CD14-positive monocyte (primary cell): ENCODE results near the gene TMEM247. TPM values are rescaled to one million over a fixed set of nuclear protein-coding genes. Genes with fewer than 3 reads are reported as not detected.
A peak's percentile ranks its signal among the peaks of the same experiment; 100 is the strongest.

Source experiments
- DNase-seq, 3 donors: peaks; one replicate each; pipeline ENCODE4 v3.0.0-alpha.2; 2011 to 2022
- H2AFZ ChIP-seq: 2 replicates; pipeline ENCODE4 v1.6.0; 2012; ENCODE audit warnings: mild to moderate bottlenecking, low read depth, low read length, inconsistent platforms; ENCODE audit not compliant: insufficient read depth, poor library complexity, severe bottlenecking
- H3K27ac ChIP-seq, 2 donors: 1 replicate in 1 of 2; 2 replicates in 1 of 2; pipeline ENCODE4 v1.5.1; 2012 to 2013; ENCODE audit warnings: low read length in 2 of 2, control low read depth in 1 of 2, inconsistent platforms in 1 of 2, low read depth in 1 of 2, mild to moderate bottlenecking in 1 of 2
- H3K27me3 ChIP-seq, 2 donors: one replicate each; pipeline versions ENCODE4 v1.6.0 to v1.6.1; 2011 to 2013; ENCODE audit warnings: low read length in 2 of 2; ENCODE audit not compliant: control insufficient read depth in 2 of 2, insufficient read depth in 2 of 2
- H3K36me3 ChIP-seq, 2 donors: replicated peaks in 1 of 2; 1 replicate in 1 of 2; 2 replicates in 1 of 2; pipeline versions ENCODE4 v1.5.1 to v1.6.1; 2012 to 2013; ENCODE audit warnings: low read length in 2 of 2, control low read depth in 1 of 2, inconsistent platforms in 1 of 2, mild to moderate bottlenecking in 1 of 2; ENCODE audit not compliant: insufficient read depth in 2 of 2, control insufficient read depth in 1 of 2
- H3K4me1 ChIP-seq, 2 donors: 1 replicate in 1 of 2; 2 replicates in 1 of 2; pipeline versions ENCODE4 v1.5.1 to v1.6.1; 2012 to 2013; ENCODE audit warnings: low read length in 2 of 2, control low read depth in 1 of 2, inconsistent platforms in 1 of 2, mild to moderate bottlenecking in 1 of 2, moderate library complexity in 1 of 2; ENCODE audit not compliant: insufficient read depth in 2 of 2, control insufficient read depth in 1 of 2
- H3K4me2 ChIP-seq: replicated peaks from 2 replicates; pipeline ENCODE3; 2012; ENCODE audit warnings: low read length, moderate library complexity, mild to moderate bottlenecking; ENCODE audit not compliant: poor library complexity, severe bottlenecking; ENCODE audit errors: extremely low read depth
- H3K4me3 ChIP-seq, 3 experiments: fragments of 200-600 bp in 1 of 3; sonication (generic) in 1 of 3; replicated peaks in 1 of 3; 1 replicate in 2 of 3; 2 replicates in 1 of 3; pipeline ENCODE4 v1.5.1; 2011 to 2013; ENCODE audit warnings: low read length in 3 of 3, mild to moderate bottlenecking in 3 of 3, control low read depth in 2 of 3, low read depth in 2 of 3, inconsistent platforms in 1 of 3, moderate library complexity in 1 of 3
- H3K79me2 ChIP-seq: 2 replicates; pipeline ENCODE4 v1.6.0; 2012; ENCODE audit warnings: mild to moderate bottlenecking, control low read depth, inconsistent platforms, low read length, moderate library complexity; ENCODE audit not compliant: insufficient read depth
- H3K9ac ChIP-seq: 2 replicates; pipeline ENCODE4 v1.6.0; 2017; ENCODE audit warnings: low read length, mild to moderate bottlenecking; ENCODE audit not compliant: insufficient read depth, poor library complexity, severe bottlenecking
- H3K9me3 ChIP-seq, 2 donors: replicated peaks in 1 of 2; 1 replicate in 1 of 2; 2 replicates in 1 of 2; pipeline versions ENCODE4 v1.5.1 to v1.6.1; 2012 to 2013; ENCODE audit warnings: low read length in 2 of 2, control low read depth in 1 of 2; ENCODE audit not compliant: control insufficient read depth in 1 of 2, insufficient read depth in 1 of 2
- H4K20me1 ChIP-seq: 2 replicates; pipeline ENCODE4 v1.6.0; 2012; ENCODE audit warnings: mild to moderate bottlenecking, low read length, control low read depth, moderate library complexity; ENCODE audit not compliant: insufficient read depth
- H3K27ac Mint-ChIP-seq, 7 donors: one replicate each; pipeline ENCODE4 v1.8.0; 2020; ENCODE audit warnings: mild to moderate bottlenecking in 7 of 7, mixed read lengths in 7 of 7, moderate library complexity in 6 of 7, inconsistent platforms in 2 of 7
- H3K27me3 Mint-ChIP-seq, 3 donors: one replicate each; pipeline ENCODE4 v1.8.0; 2021 to 2022; ENCODE audit warnings: low read depth in 3 of 3, mild to moderate bottlenecking in 3 of 3, mixed read lengths in 3 of 3, moderate library complexity in 3 of 3, inconsistent platforms in 1 of 3
- H3K36me3 Mint-ChIP-seq, 2 donors: one replicate each; pipeline ENCODE4 v1.8.0; 2020; ENCODE audit warnings: mixed read lengths in 2 of 2, inconsistent platforms in 1 of 2, mild to moderate bottlenecking in 1 of 2
- H3K4me1 Mint-ChIP-seq: one replicate; pipeline ENCODE4 v1.8.0; 2020; ENCODE audit warnings: mild to moderate bottlenecking, mixed read lengths
- H3K4me3 Mint-ChIP-seq, 2 donors: one replicate each; pipeline ENCODE4 v1.8.0; 2020; ENCODE audit warnings: mild to moderate bottlenecking in 2 of 2, mixed read lengths in 2 of 2, moderate library complexity in 1 of 2
- H3K9me3 Mint-ChIP-seq, 7 donors: one replicate each; pipeline ENCODE4 v1.8.0; 2020 to 2022; ENCODE audit warnings: mixed read lengths in 7 of 7, mild to moderate bottlenecking in 6 of 7, moderate library complexity in 6 of 7, inconsistent platforms in 2 of 7
- WGBS: methylation state at CpG from one replicate; pipeline ENCODE4 v1.1.5; 2013; ENCODE audit warnings: missing lambda C conversion rate; ENCODE audit not compliant: insufficient coverage; 5-methylcytosine and 5-hydroxymethylcytosine counted together
- intact Hi-C, 2 donors: fragments of 100-400 bp; cut with micrococcal nuclease; formaldehyde crosslinking; loops; one replicate each; pipeline versions ENCODE4 v1.15.0 to v1.15.1; 2023
- polyA plus RNA-seq, 3 donors: library from polyadenylated mRNA; depleted of rRNA in 1 of 3; unstranded in 2 of 3; stranded (reverse) in 1 of 3; fragments of 300-500 nt in 2 of 3; fragments of >200 nt in 1 of 3; fragmentation: Illumina TruSeq in 2 of 3; gene quantifications; 1 replicate in 2 of 3; 2 replicates in 1 of 3; pipeline ENCODE4 v1.2.3, GENCODE V29; 2012 to 2021
- small RNA-seq: library from RNA; depleted of rRNA; stranded (forward); fragments of <200 nt; gene quantifications from one replicate; pipeline ENCODE3, GENCODE V24; 2012; ENCODE audit warnings: low read depth; ENCODE audit not compliant: insufficient read length
- TF ChIP-seq, protein P1 (sequence below): fragments of 200-600 bp; IDR thresholded peaks from one replicate; pipeline ENCODE4 v1.8.0; 2022; ENCODE audit warnings: antibody characterized with exemption, mild to moderate bottlenecking

TMEM247 gene
- polyA plus RNA-seq, 3 donors: not detected

GRCh38 chr2:46530639-46531038, 51.3 kb downstream of the TMEM247 start:
- peak overlapping the region in 1 of 7 donors; percentile 27 for H3K27ac Mint-ChIP-seq
- H3K4me1 Mint-ChIP-seq: peaks cover 28% of the 10 kb centered on the region

GRCh38 chr2:46531863-46532262, 52.5 kb downstream of the TMEM247 start:
- Mint-ChIP-seq H3K36me3 (peaks cover 14 to 16% of the 10 kb centered on the region in 2 donors), H3K27me3 (peaks cover 0 to 3% (median 3%) of the 10 kb centered on the region in 3 donors), H3K4me1 (peaks cover 29% of the 10 kb centered on the region), H3K27ac (no peak overlapping the region), H3K9me3 (peaks cover 0 to 13% (median 6%) of the 10 kb centered on the region in 7 donors), H3K4me3 (no peak overlapping the region)
- TF ChIP-seq, protein P1, sequence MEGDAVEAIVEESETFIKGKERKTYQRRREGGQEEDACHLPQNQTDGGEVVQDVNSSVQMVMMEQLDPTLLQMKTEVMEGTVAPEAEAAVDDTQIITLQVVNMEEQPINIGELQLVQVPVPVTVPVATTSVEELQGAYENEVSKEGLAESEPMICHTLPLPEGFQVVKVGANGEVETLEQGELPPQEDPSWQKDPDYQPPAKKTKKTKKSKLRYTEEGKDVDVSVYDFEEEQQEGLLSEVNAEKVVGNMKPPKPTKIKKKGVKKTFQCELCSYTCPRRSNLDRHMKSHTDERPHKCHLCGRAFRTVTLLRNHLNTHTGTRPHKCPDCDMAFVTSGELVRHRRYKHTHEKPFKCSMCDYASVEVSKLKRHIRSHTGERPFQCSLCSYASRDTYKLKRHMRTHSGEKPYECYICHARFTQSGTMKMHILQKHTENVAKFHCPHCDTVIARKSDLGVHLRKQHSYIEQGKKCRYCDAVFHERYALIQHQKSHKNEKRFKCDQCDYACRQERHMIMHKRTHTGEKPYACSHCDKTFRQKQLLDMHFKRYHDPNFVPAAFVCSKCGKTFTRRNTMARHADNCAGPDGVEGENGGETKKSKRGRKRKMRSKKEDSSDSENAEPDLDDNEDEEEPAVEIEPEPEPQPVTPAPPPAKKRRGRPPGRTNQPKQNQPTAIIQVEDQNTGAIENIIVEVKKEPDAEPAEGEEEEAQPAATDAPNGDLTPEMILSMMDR: no peak
- Histone ChIP-seq H3K9me3 (peaks cover 4 to 9% of the 10 kb centered on the region in 2 donors), H3K27ac (no peak overlapping the region), H2AFZ (no peak overlapping the region), H3K27me3 (no peaks in the 10 kb centered on the region), H3K4me3 (no peak overlapping the region), H4K20me1 (no peaks in the 10 kb centered on the region), H3K4me2 (no peak overlapping the region), H3K4me1 (peaks cover 26 to 31% of the 10 kb centered on the region in 2 donors), H3K9ac (no peak overlapping the region), H3K36me3 (no peaks in the 10 kb centered on the region), H3K79me2 (no peaks in the 10 kb centered on the region)
- no peak for DNase-seq
- intact Hi-C loops: no loop called here

More at GRCh38 chr2:46530639-46531038, 51.3 kb downstream of the TMEM247 start:
- H3K27me3 Mint-ChIP-seq: peaks cover 0 to 3% (median 3%) of the 10 kb centered on the region in 3 donors
- H3K36me3 Mint-ChIP-seq: peaks cover 12 to 14% of the 10 kb centered on the region in 2 donors
- peaks cover 25 to 26% of the 10 kb centered on the region in 2 donors for H3K4me1 ChIP-seq
- H3K79me2 ChIP-seq: no peaks in the 10 kb centered on the region
- H4K20me1 ChIP-seq: no peaks in the 10 kb centered on the region
- H2AFZ ChIP-seq: no peak overlapping the region
- peak in 1 of 3 donors; percentile 82 for DNase-seq
- TF ChIP-seq, protein P1: no peak
- no peaks in the 10 kb centered on the region for H3K36me3 ChIP-seq
- WGBS: no CpG with 5 or more reads among the region's 7 CpGs
- no peak overlapping the region for H3K4me3 ChIP-seq
- H3K9me3 Mint-ChIP-seq: peaks cover 0 to 13% (median 6%) of the 10 kb centered on the region in 7 donors
- H3K4me2 ChIP-seq: no peak overlapping the region
- H3K27me3 ChIP-seq: no peaks in the 10 kb centered on the region
- peaks cover 4 to 9% of the 10 kb centered on the region in 2 donors for H3K9me3 ChIP-seq
- intact Hi-C loops: no loop called here
- H3K4me3 Mint-ChIP-seq: no peak overlapping the region
- H3K9ac ChIP-seq: no peak overlapping the region
- no peak overlapping the region for H3K27ac ChIP-seq

Small RNA genes lying within 50 kb of the gene (small RNA-seq; reads per million reads assigned to genes)
- gene RN7SL817P: not detected

Other genes starting within 250 kb of the TMEM247 start
- 1 to 10 TPM in 1 of 3 donors, under 1 TPM in 2; 0.11 to 1.0 (median 0.88) TPM for gene EPAS1, start 182.2 kb upstream of the TMEM247 start, polyA plus RNA-seq
- gene RHOQ, start 62.9 kb downstream of the TMEM247 start, polyA plus RNA-seq: 100 to 1,000 TPM in 1 of 3 donors, 10 to 100 TPM in 2; 13.9 to 115 (median 14.1) TPM
- gene ATP6V1E2, start 63.0 kb downstream of the TMEM247 start, polyA plus RNA-seq: 1 to 10 TPM; 3.7 to 6.7 (median 4.0) TPM
- gene PIGF, start 137.5 kb downstream of the TMEM247 start, polyA plus RNA-seq: 10 to 100 TPM; 12.2 to 36.0 (median 33.2) TPM
- gene CRIPT, start 137.7 kb downstream of the TMEM247 start, polyA plus RNA-seq: 10 to 100 TPM in 2 of 3 donors, 1 to 10 TPM in 1; 2.8 to 16.5 (median 16.4) TPM
- gene SOCS5, start 219.7 kb downstream of the TMEM247 start, polyA plus RNA-seq: 1 to 10 TPM; 2.3 to 4.5 (median 2.8) TPM